Activated naive CD4-positive, alpha-beta T cell treated with anti-CD3 and anti-CD28 coated beads, Interleukin-2, amount 10 ng/mL, durations not matched to agents 7 days and 5 days (primary cell): Measurements from ENCODE around the gene TAX1BP3.
A peak's percentile ranks its signal among the peaks of the same experiment; 100 is the strongest.

ENCODE experiments used
- CTCF ChIA-PET: fragments of 350-600 bp; sonication (Branson Sonifier 250); formaldehyde crosslinking; loops from one replicate; lab custom pipeline; 2021; ENCODE audit warnings: antibody characterized with exemption; lab: Charles Lee
- DNase-seq: peaks from one replicate; pipeline ENCODE4 v3.0.0-alpha.2; 2020
- H3K27ac Mint-ChIP-seq: one replicate; pipeline ENCODE4 v1.8.0; 2021; ENCODE audit warnings: mild to moderate bottlenecking, moderate library complexity, mixed read lengths
- H3K27me3 Mint-ChIP-seq: one replicate; pipeline ENCODE4 v1.8.0; 2021; ENCODE audit warnings: mild to moderate bottlenecking, mixed read lengths
- H3K36me3 Mint-ChIP-seq: one replicate; pipeline ENCODE4 v1.8.0; 2021; ENCODE audit warnings: mixed read lengths
- H3K4me1 Mint-ChIP-seq: one replicate; pipeline ENCODE4 v1.8.0; 2021; ENCODE audit warnings: mixed read lengths
- H3K4me3 Mint-ChIP-seq: one replicate; pipeline ENCODE4 v1.8.0; 2021; ENCODE audit warnings: mild to moderate bottlenecking, moderate library complexity, mixed read lengths
- H3K9me3 Mint-ChIP-seq: one replicate; pipeline ENCODE4 v1.8.0; 2021; ENCODE audit warnings: mixed read lengths

The TAX1BP3 gene

DNA sequence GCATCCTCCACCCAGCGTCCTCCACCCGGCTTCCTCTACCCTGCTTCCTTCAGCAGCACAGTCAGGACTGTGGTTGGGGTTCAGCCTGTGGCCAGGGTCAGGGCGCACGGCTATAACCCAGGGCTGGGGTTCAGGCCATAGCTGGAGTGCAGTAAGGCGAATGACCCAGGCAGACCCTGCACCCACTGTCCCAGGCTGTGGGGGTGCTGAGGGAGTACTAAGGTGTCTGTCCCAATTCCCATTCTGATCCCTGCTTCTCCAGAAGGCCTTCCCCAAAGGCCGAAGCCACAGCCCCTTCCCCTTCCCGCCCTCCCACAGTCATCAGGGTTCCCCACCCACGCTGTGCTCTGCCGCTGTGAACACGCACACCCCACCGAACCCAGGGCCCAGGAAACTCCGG lies 12.7 kb upstream of the TAX1BP3 start:
- Mint-ChIP-seq H3K27ac (no peak overlapping the region), H3K4me3 (no peak overlapping the region), H3K9me3 (no peaks in the 10 kb centered on the region), H3K36me3 (peaks cover 9% of the 10 kb centered on the region), H3K4me1 (peaks cover 27% of the 10 kb centered on the region), H3K27me3 (no peaks in the 10 kb centered on the region)
- no peak for DNase-seq
- CTCF ChIA-PET: no interaction called here

DNA sequence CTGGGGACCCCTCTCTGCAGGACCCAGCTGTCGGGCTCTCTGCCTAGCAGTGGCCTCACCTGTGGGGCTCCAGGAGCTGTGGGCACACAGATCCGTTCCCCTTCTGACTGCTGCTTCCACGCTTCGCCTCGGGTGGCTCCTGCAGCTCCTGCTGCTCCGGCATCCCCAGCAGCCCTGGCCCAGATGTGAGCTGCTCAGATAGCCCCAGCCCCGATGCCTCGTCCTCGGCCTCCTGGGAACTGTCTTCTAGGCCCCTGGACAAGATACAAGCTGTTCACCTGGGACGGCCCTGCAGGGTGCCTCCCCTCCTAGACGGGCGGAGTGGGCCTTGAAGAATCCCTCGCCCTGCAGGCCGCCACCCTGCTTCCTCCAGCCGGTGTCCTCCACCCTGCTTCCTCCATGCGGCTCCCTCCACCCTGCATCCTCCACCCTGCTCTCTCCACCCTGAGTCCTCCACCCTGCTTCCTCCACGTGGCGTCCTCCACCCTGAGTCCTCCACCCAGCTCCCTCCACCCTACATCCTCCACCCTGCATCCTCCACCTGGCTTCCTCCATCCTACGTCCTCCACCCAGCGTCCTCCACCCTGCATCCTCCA lies 11.3 kb upstream of the TAX1BP3 start:
- peaks cover 27% of the 10 kb centered on the region for H3K4me1 Mint-ChIP-seq
- H3K36me3 Mint-ChIP-seq: peaks cover 10% of the 10 kb centered on the region
- no peaks in the 10 kb centered on the region for H3K9me3 Mint-ChIP-seq
- DNase-seq: no peak
- no peaks in the 10 kb centered on the region for H3K27me3 Mint-ChIP-seq
- no peak overlapping the region for H3K4me3 Mint-ChIP-seq
- CTCF ChIA-PET: interaction anchor here (1.0 to 1.2 kb wide), 3 partner anchors 17 to 148 kb away, joined by 3 to 5 read pairs (median 4); partner anchors contain the start of gene P2RX5
- H3K27ac Mint-ChIP-seq: peak overlapping the region; percentile 60

DNA sequence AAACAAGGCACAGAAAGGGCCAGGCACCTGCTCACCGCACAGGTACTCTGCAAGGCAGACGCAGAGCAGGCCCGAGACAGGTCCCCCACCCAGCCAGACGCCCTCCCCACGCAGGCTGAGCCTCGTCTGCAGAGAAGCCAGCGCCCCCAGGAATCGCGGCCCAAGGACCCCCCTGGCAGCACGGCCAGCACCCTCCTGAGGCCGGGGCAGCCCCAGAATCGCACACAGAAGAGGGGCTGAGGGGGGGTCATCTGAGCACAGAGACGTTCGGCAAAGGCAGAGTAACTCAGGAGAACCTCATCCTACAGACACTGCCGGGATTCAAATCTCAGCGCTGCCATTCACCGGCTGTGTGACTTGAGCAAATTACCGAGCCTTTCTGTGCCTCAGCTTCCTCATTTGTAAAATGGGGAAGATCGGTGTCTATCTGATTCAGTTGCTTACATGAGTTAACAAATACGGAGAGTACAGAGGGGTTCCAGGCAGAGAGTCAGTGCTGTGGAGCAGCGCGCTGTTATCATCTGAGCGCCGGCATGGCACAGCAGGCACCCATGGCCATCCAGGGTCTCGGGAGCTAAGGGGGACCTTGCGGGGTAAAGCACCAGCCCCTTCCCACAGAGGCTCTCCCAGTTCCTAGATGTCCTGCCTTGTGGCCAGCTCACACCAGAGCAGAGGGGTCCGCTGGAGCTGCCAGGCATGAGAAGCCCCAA lies 10.6 kb upstream of the TAX1BP3 start:
- Mint-ChIP-seq H3K4me1 (peaks cover 27% of the 10 kb centered on the region), H3K36me3 (peaks cover 10% of the 10 kb centered on the region), H3K27me3 (no peaks in the 10 kb centered on the region), H3K27ac (no peak overlapping the region), H3K9me3 (no peaks in the 10 kb centered on the region), H3K4me3 (no peak overlapping the region)
- CTCF ChIA-PET: interaction anchor here (1.0 to 1.2 kb wide), 3 partner anchors 17 to 149 kb away, joined by 3 to 5 read pairs (median 4); partner anchors contain the start of gene P2RX5
- no peak for DNase-seq

GRCh38 chr17:3678095-3678820 lies 9.9 kb upstream of the TAX1BP3 start:
- Mint-ChIP-seq H3K36me3 (peaks cover 10% of the 10 kb centered on the region), H3K27me3 (no peaks in the 10 kb centered on the region), H3K4me3 (no peak overlapping the region), H3K27ac (peak overlapping the region; percentile 28), H3K4me1 (peaks cover 25% of the 10 kb centered on the region), H3K9me3 (no peaks in the 10 kb centered on the region)
- DNase-seq: no peak
- CTCF ChIA-PET: interaction anchor here (1.6 kb wide), 1 partner anchor 150 kb away, joined by 4 read pairs; no protein-coding TSS in a partner anchor

GRCh38 chr17:3675886-3676285 lies 7.5 kb upstream of the TAX1BP3 start:
- Mint-ChIP-seq H3K4me3 (no peak overlapping the region), H3K27me3 (no peaks in the 10 kb centered on the region), H3K9me3 (no peaks in the 10 kb centered on the region), H3K27ac (no peak overlapping the region), H3K4me1 (peaks cover 10% of the 10 kb centered on the region), H3K36me3 (peaks cover 11% of the 10 kb centered on the region)
- no peak for DNase-seq
- CTCF ChIA-PET: interaction anchor here (0.6 kb wide), 1 partner anchor 631 kb away, joined by 3 read pairs; no protein-coding TSS in a partner anchor

GRCh38 chr17:3672571-3672970 lies 4.2 kb upstream of the TAX1BP3 start:
- CTCF ChIA-PET: no interaction called here
- Mint-ChIP-seq H3K36me3 (peaks cover 12% of the 10 kb centered on the region), H3K27ac (no peak overlapping the region), H3K27me3 (no peaks in the 10 kb centered on the region), H3K9me3 (no peaks in the 10 kb centered on the region), H3K4me3 (no peak overlapping the region), H3K4me1 (peaks cover 24% of the 10 kb centered on the region)
- no peak for DNase-seq

DNA sequence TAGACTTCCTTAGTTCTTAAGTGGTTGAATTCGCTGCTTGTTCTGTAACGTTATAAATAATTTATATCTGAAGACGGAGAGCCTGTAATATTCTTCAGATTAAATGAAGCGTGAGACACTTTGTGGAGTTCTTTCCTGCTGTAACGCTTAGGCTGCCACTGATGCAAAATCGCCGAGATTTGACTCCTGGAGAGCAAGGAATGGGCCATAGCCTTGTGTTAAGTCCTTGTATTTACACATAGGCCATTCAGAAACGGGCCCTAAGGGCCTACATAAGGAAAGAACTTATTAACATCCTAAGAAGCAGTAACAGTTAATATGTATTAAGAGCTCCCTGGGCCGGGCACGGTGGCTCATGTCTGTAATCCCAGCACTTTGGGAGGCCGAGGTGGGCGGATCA lies 1.2 kb upstream of the TAX1BP3 start:
- Mint-ChIP-seq H3K9me3 (no peaks in the 10 kb centered on the region), H3K4me1 (peaks cover 31% of the 10 kb centered on the region), H3K36me3 (peaks cover 11% of the 10 kb centered on the region), H3K27ac (peak overlapping the region; percentile 85), H3K4me3 (peak overlapping the region; percentile 93), H3K27me3 (no peaks in the 10 kb centered on the region)
- no peak for DNase-seq
- CTCF ChIA-PET: interaction anchor here (0.7 to 1.2 kb wide), 2 partner anchors 13 to 1057 kb away, joined by 3 to 4 read pairs; no protein-coding TSS in a partner anchor

- H3K4me1 Mint-ChIP-seq: peaks cover 31% of the 10 kb centered on the region
- CTCF ChIA-PET: no interaction called here
Measured at GRCh38 chr17:3669085-3669347, 638 bp upstream of the TAX1BP3 start.

GRCh38 chr17:3667366-3668278 lies 756 bp downstream of the TAX1BP3 start:
- Mint-ChIP-seq H3K4me3 (peak overlapping the region; percentile 93), H3K27me3 (no peaks in the 10 kb centered on the region), H3K36me3 (peaks cover 9% of the 10 kb centered on the region), H3K27ac (no peak overlapping the region), H3K4me1 (peaks cover 31% of the 10 kb centered on the region), H3K9me3 (no peaks in the 10 kb centered on the region)
- CTCF ChIA-PET: interaction anchor here (0.7 to 1.6 kb wide), 2 partner anchors 12 to 21 kb away, joined by 4 read pairs; no protein-coding TSS in a partner anchor
- DNase-seq: peak; percentile 53

More at GRCh38 chr17:3669085-3669347, 638 bp upstream of the TAX1BP3 start:
- Mint-ChIP-seq H3K27me3 (no peaks in the 10 kb centered on the region), H3K36me3 (peaks cover 11% of the 10 kb centered on the region), H3K4me3 (peak overlapping the region; percentile 93), H3K27ac (peak overlapping the region; percentile 85), H3K9me3 (no peaks in the 10 kb centered on the region)
- no peak for DNase-seq

DNA sequence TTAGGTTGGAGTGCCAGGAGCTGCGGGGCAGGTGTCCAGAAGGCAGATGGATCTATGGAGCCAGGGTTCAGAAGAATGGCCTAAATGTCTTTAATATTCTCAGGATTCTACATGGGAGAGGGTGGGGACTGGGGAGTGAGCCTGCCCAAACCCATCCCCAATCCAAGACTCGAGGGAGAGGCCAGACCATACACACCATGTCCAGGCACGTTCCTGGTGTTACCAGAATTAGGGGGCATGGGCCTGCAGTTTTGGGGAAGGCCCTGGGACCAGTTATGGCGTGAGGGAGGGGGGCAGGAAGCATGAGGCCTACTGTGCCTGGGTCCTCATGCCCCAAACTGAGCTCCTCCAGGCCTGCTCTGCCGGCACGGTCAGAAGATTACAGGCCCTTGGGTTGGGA lies 1.9 kb downstream of the TAX1BP3 start:
- Mint-ChIP-seq H3K4me3 (peak overlapping the region; percentile 74), H3K36me3 (peaks cover 8% of the 10 kb centered on the region), H3K27me3 (no peaks in the 10 kb centered on the region), H3K4me1 (peaks cover 27% of the 10 kb centered on the region), H3K27ac (no peak overlapping the region), H3K9me3 (no peaks in the 10 kb centered on the region)
- no peak for DNase-seq
- CTCF ChIA-PET: interaction anchor here (0.7 to 1.6 kb wide), 2 partner anchors 11 to 20 kb away, joined by 4 read pairs; no protein-coding TSS in a partner anchor

DNA sequence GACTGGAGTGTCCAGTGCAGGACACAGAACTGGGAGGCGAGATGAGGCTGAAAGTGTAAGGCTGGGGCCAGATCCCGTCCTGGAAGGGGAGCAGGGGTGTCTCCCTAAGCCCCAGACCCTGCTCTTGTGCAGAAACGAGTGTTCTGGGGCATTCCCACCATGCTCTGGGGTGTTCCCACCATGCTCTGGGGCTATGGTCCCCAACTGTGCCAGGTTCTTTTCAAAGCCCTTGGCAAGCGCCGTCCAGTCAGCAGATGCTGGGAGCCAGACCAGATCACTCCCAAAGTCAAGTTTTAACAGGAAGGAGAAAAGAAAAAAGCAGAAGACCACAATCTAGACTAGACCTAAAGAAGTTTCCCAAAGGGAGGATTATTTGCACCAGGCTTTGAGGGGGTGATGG lies 2.5 kb downstream of the TAX1BP3 start:
- DNase-seq: no peak
- Mint-ChIP-seq H3K27me3 (no peaks in the 10 kb centered on the region), H3K9me3 (no peaks in the 10 kb centered on the region), H3K27ac (no peak overlapping the region), H3K4me3 (no peak overlapping the region), H3K4me1 (peaks cover 26% of the 10 kb centered on the region), H3K36me3 (peaks cover 7% of the 10 kb centered on the region)
- CTCF ChIA-PET: interaction anchor here (1.6 kb wide), 1 partner anchor 10 kb away, joined by 4 read pairs; no protein-coding TSS in a partner anchor

GRCh38 chr17:3663102-3664011 lies 5.0 kb downstream of the TAX1BP3 start:
- no peak overlapping the region for H3K4me3 Mint-ChIP-seq
- H3K4me1 Mint-ChIP-seq: peaks cover 10% of the 10 kb centered on the region
- DNase-seq: no peak
- no peaks in the 10 kb centered on the region for H3K27me3 Mint-ChIP-seq
- H3K36me3 Mint-ChIP-seq: peaks cover 2% of the 10 kb centered on the region
- H3K27ac Mint-ChIP-seq: no peak overlapping the region
- no peaks in the 10 kb centered on the region for H3K9me3 Mint-ChIP-seq
- CTCF ChIA-PET: no interaction called here
